Suprapubic skin (tissue), 3 donors: ENCODE measurements around the gene CDH10.

Experiments used
- POLR2AphosphoS5 ChIP-seq, 3 donors: sonication (generic); formaldehyde crosslinking; IDR thresholded peaks; one replicate each; pipeline ENCODE4 v1.6.1; 2017; ENCODE audit warnings: antibody characterized with exemption in 3 of 3
- TF ChIP-seq, protein P1 (sequence below), 2 donors: fragments of 200-600 bp in 1 of 2; fragments of 450-650 bp in 1 of 2; sonication (generic) in 1 of 2; IDR thresholded peaks; one replicate each; pipeline ENCODE4 v1.5.1; 2016 to 2019; ENCODE audit warnings: antibody characterized with exemption in 2 of 2, mild to moderate bottlenecking in 1 of 2, moderate library complexity in 1 of 2

DNA sequence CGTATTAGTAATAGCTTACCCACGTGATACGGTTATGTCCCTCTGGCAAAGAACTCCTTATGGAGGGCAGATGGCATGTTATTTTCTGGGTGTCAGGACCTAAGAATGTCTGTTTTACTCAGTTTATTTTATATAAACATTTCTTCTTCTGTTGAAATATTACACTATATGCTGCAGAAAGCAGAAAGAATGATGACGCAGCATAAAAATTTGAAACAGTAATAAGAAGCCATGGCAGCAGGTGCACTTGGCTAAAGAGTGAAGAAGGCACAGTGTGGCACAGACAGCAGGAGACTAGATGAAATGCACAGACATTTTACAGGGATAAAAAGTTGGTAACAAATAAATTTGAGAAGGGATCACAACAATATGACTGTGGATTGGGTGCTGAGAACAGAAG lies 46.3 kb upstream of the CDH10 start:
- TF ChIP-seq, protein P1, sequence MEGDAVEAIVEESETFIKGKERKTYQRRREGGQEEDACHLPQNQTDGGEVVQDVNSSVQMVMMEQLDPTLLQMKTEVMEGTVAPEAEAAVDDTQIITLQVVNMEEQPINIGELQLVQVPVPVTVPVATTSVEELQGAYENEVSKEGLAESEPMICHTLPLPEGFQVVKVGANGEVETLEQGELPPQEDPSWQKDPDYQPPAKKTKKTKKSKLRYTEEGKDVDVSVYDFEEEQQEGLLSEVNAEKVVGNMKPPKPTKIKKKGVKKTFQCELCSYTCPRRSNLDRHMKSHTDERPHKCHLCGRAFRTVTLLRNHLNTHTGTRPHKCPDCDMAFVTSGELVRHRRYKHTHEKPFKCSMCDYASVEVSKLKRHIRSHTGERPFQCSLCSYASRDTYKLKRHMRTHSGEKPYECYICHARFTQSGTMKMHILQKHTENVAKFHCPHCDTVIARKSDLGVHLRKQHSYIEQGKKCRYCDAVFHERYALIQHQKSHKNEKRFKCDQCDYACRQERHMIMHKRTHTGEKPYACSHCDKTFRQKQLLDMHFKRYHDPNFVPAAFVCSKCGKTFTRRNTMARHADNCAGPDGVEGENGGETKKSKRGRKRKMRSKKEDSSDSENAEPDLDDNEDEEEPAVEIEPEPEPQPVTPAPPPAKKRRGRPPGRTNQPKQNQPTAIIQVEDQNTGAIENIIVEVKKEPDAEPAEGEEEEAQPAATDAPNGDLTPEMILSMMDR (IDR thresholded peaks at IDR 0.05) = no peak
- no peak for TF ChIP-seq POLR2AphosphoS5 (IDR thresholded peaks at IDR 0.05)
